ENCODE measurements around the gene REC114. TPM values are rescaled to one million over a fixed set of nuclear protein-coding genes. Genes with fewer than 3 reads are reported as not detected.

REC114 gene
- total RNA-seq, 1 donor from 2014 or later, result not detected

GRCh38 chr15:73599934-73600333 is 157.0 kb downstream of the REC114 start:
- no peak for DNase-seq (ENCODE audit: low spot score in 2 of 2)

GRCh38 chr15:73600413-73601335 is 157.7 kb downstream of the REC114 start:
- FAIRE-seq (no peak), DNase-seq (ENCODE audit: low spot score in 2 of 2) (no peak)

More at GRCh38 chr15:73599934-73600333, 157.0 kb downstream of the REC114 start:
- FAIRE-seq, result no peak

DNA sequence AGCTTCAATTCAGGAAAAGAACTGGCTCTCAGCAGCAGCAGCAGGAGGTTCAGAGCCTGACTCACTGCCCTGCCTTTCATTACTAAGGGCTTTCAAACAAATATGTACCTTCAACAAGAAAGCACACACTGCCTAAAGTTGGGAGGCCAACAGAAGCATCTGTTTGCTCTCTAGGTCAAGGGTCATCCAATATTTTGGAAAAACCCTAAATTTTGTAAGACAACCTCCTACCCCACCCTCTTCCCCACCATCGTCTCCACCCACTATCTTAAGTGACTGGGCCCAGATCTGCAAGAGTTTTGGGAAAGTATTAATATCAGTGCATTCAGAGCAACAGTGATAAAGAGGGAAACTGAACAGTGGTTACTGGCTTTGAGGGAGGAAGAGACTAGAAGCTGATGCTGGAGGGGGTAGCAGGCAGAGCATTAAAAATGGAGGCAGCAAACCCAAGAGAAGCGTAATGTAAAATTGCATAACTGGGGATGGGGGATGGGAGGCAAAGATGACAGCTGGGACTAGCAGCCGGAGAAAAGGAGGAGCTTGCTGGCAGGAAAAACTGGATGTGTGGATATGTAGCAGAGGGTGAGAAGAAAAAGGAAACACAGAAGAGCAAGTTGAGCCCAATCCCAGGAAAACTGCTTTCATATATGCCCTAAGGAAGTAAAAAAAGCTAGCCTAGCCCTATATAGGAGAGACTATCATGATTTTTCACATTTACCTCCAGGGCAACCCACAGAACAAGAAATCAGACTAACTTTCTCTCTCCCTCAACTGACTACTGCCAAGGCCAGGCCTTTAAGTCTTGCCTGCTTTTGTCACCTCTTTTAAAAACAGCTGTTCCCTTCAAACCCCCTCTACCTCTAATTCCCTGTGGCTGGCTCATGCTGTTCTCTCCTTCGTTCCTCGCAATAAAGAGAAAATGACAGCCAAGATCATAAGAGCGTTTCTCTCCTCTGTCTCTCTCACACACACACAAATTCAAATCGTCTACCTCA is 158.8 kb downstream of the REC114 start:
- FAIRE-seq, result no peak
- peak in 1 of 2 donors; percentile 22 for DNase-seq (ENCODE audit: low spot score in 2 of 2)

GRCh38 chr15:73602446-73602843 is 159.5 kb downstream of the REC114 start:
- DNase-seq (ENCODE audit: low spot score in 2 of 2) (no peak), FAIRE-seq (no peak)

DNA sequence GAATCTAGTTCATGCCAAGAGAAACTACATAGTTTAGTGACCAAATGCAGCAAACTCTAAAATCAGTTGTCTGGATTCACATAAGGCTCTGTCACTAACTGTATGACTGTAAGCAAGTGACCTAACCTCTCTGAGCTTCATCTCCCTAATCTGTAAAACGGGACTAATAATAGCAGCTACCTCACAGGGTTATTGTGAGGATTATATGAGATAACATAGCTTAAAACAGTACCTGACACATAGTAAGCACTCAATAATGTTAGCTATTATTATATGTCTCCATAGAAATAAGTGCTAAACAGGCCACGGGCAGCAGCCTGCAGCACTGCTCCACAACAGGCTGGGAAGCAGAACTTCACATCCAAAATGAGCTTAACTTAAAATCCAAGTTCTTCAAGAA is 160.0 kb downstream of the REC114 start:
- FAIRE-seq (no peak), DNase-seq (ENCODE audit: low spot score in 2 of 2) (no peak)

GRCh38 chr15:73604477-73604876 is 161.5 kb downstream of the REC114 start:
- no peak for FAIRE-seq
- DNase-seq (ENCODE audit: low spot score in 2 of 2), result no peak

GRCh38 chr15:73605759-73606436 is 162.9 kb downstream of the REC114 start:
- no peak for FAIRE-seq
- DNase-seq (ENCODE audit: low spot score in 2 of 2), result no peak

- no peak for FAIRE-seq
- DNase-seq (ENCODE audit: low spot score in 2 of 2), result no peak
Measured at GRCh38 chr15:73607405-73607804, 164.4 kb downstream of the REC114 start.

DNA sequence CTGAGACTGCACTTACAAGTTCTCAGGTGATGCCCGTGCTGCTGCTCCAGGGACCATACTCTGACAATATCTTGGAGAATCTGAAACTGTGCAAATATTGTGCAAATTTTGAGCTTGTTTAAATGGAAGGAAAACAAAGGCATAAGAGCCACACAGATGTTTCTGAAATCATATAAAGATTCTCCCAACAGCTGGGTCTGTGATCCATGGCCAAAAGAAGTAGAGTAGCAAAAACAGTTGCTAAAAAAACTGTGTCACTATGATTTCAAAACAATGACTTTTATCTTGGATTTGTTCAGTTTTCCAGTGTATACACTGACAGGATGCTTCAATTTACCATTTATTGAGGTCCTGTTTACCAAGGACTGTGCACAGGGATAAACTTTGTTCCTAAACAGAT is 164.9 kb downstream of the REC114 start:
- FAIRE-seq (no peak), DNase-seq (ENCODE audit: low spot score in 2 of 2) (no peak)

DNA sequence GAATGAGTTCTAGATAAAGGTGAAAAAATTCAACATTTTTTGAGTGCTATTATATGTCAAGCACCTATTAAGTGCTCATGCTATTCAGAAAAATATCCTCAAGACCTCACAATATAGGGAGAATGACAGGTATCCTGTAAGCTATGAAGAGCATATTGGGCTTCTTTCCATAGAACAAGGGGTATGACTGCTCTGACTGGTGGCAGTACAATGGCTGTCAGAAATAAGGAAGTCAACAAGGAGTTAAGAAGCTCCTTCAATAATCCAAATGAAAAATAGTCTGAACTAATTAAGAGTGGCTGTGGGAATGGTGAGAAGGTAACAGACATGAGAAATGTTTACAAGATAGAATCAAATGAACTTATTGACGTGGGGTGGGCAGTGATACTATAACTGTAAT is 165.5 kb downstream of the REC114 start:
- FAIRE-seq (no peak), DNase-seq (ENCODE audit: low spot score in 2 of 2) (no peak)

DNA sequence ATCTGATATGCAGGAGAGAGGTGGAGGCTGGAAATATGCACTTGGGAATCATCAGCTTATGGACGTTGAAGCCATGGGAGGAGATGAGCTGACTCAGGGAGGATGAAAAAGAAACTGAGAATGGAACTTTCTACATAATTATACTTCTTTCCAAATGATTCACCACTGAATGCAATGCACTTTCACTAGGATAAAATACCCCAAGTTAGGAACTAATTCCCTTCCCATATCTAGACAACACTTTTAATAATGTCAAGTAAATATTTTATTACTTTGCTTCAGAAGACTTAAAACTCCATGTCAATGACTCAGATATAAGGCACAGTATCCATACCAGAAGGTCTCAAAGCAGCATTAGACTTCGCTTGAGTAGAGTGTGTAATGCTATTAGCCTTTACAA is 166.0 kb downstream of the REC114 start:
- DNase-seq (ENCODE audit: low spot score in 2 of 2), result no peak
- FAIRE-seq, result no peak

Other genes starting within 250 kb of the REC114 start
- 3.3 TPM for gene HCN4, start 74.2 kb upstream of the REC114 start, total RNA-seq
- 106 TPM for gene NPTN, start 190.2 kb downstream of the REC114 start, total RNA-seq
- 24.9 TPM for gene CD276, start 241.2 kb downstream of the REC114 start, total RNA-seq